Uterus (tissue), 4 donors: ENCODE results near the gene PLCL1. TPM values are rescaled to one million over a fixed set of nuclear protein-coding genes. Genes with fewer than 3 reads are reported as not detected.

Experiments
- DNase-seq, 2 donors: peaks; one replicate each; pipeline ENCODE4 v3.0.0-alpha.2; 2019 to 2020
- H3K27ac ChIP-seq, 2 donors: fragments of 200-600 bp; sonication (generic); 1 replicate in 1 of 2; 2 replicates in 1 of 2; pipeline ENCODE4 v1.5.1; 2016 to 2018
- H3K27me3 ChIP-seq, 2 donors: fragments of 200-600 bp; sonication (generic); one replicate each; pipeline ENCODE4 v1.5.1; 2018 to 2019; ENCODE audit warnings: control low read depth in 1 of 2
- H3K36me3 ChIP-seq, 2 donors: fragments of 200-600 bp; sonication (generic); one replicate each; pipeline ENCODE4 v1.5.1; 2019; ENCODE audit warnings: control low read depth in 1 of 2
- H3K4me1 ChIP-seq, 2 donors: fragments of 200-600 bp; sonication (generic); one replicate each; pipeline ENCODE4 v1.5.1; 2018 to 2019; ENCODE audit warnings: control low read depth in 1 of 2
- H3K4me3 ChIP-seq, 2 donors: fragments of 200-600 bp; sonication (generic); 1 replicate in 1 of 2; 2 replicates in 1 of 2; pipeline ENCODE4 v1.5.1; 2018 to 2019; ENCODE audit warnings: mild to moderate bottlenecking in 1 of 2
- H3K9me3 ChIP-seq, 2 donors: fragments of 200-600 bp; sonication (generic); one replicate each; pipeline ENCODE4 v1.5.1; 2019; ENCODE audit warnings: control low read depth in 1 of 2
- CTCF ChIP-seq, 4 experiments: fragments of 200-600 bp in 2 of 4; fragments of 450-650 bp in 2 of 4; sonication (generic) in 2 of 4; IDR thresholded peaks; one replicate each; pipeline ENCODE4 v1.5.1; 2016 to 2019; ENCODE audit warnings: antibody characterized with exemption in 4 of 4, mild to moderate bottlenecking in 2 of 4, moderate library complexity in 1 of 4
- POLR2A ChIP-seq, 2 donors: fragments of 450-650 bp; IDR thresholded peaks; one replicate each; pipeline ENCODE4 v1.6.1; 2016; ENCODE audit warnings: antibody characterized with exemption in 2 of 2, mild to moderate bottlenecking in 1 of 2, moderate library complexity in 1 of 2
- intact Hi-C: fragments of 100-400 bp; cut with DNase I; formaldehyde crosslinking; loops from one replicate; pipeline ENCODE4 v1.15.1; 2023; ENCODE audit warnings: low total_unique reads
- total RNA-seq, 4 donors: library from RNA; depleted of rRNA in 3 of 4; stranded (reverse); fragments of >200 nt in 3 of 4; gene quantifications; one replicate each; pipeline versions ENCODE4 v1.1.0 to v1.2.4, GENCODE V29; 2014 to 2023
- donor health status: DM: yes; HTN: yes; CAD: no.

PLCL1 gene
- total RNA-seq, 4 donors from 2014 or later = 7.3 to 32.5 (median 15.0) TPM

GRCh38 chr2:198056836-198057235 is 252.4 kb downstream of the PLCL1 start:
- no peaks in the 10 kb centered on the region for H3K4me1 ChIP-seq
- no peaks in the 10 kb centered on the region for H3K27me3 ChIP-seq
- intact Hi-C loops = no loop called here
- H3K27ac ChIP-seq = no peak overlapping the region
- H3K36me3 ChIP-seq = no peaks in the 10 kb centered on the region
- no peak for DNase-seq
- no peaks in the 10 kb centered on the region for H3K9me3 ChIP-seq
- TF ChIP-seq CTCF (IDR thresholded peaks at IDR 0.05) (no peak), POLR2A (IDR thresholded peaks at IDR 0.05) (no peak)
- no peak overlapping the region for H3K4me3 ChIP-seq

- no peak for DNase-seq
- TF ChIP-seq POLR2A (IDR thresholded peaks at IDR 0.05) = no peak
- TF ChIP-seq CTCF (IDR thresholded peaks at IDR 0.05) = no peak
- no peak overlapping the region for H3K27ac ChIP-seq
- H3K4me3 ChIP-seq = no peak overlapping the region
- intact Hi-C loops = no loop called here
- no peaks in the 10 kb centered on the region for H3K9me3 ChIP-seq
- no peaks in the 10 kb centered on the region for H3K4me1 ChIP-seq
- no peaks in the 10 kb centered on the region for H3K27me3 ChIP-seq
- H3K36me3 ChIP-seq = no peaks in the 10 kb centered on the region
Measured at GRCh38 chr2:198059800-198060199, 255.4 kb downstream of the PLCL1 start.

GRCh38 chr2:198060277-198060676 is 255.9 kb downstream of the PLCL1 start:
- H3K4me3 ChIP-seq = no peak overlapping the region
- H3K27ac ChIP-seq = no peak overlapping the region
- intact Hi-C loops = no loop called here
- H3K27me3 ChIP-seq = no peaks in the 10 kb centered on the region
- DNase-seq = no peak
- H3K9me3 ChIP-seq = no peaks in the 10 kb centered on the region
- H3K36me3 ChIP-seq = no peaks in the 10 kb centered on the region
- TF ChIP-seq POLR2A (IDR thresholded peaks at IDR 0.05) = no peak
- no peak for TF ChIP-seq CTCF (IDR thresholded peaks at IDR 0.05)
- no peaks in the 10 kb centered on the region for H3K4me1 ChIP-seq

- TF ChIP-seq CTCF (IDR thresholded peaks at IDR 0.05) (no peak), POLR2A (IDR thresholded peaks at IDR 0.05) (no peak)
- H3K27me3 ChIP-seq = no peaks in the 10 kb centered on the region
- no peaks in the 10 kb centered on the region for H3K36me3 ChIP-seq
- H3K27ac ChIP-seq = no peak overlapping the region
- no peak overlapping the region for H3K4me3 ChIP-seq
- DNase-seq = no peak
- intact Hi-C loops = no loop called here
- no peaks in the 10 kb centered on the region for H3K9me3 ChIP-seq
- no peaks in the 10 kb centered on the region for H3K4me1 ChIP-seq
Measured at GRCh38 chr2:198062826-198063225, 258.4 kb downstream of the PLCL1 start.

- intact Hi-C loops = no loop called here
- no peak for TF ChIP-seq CTCF (IDR thresholded peaks at IDR 0.05)
- TF ChIP-seq POLR2A (IDR thresholded peaks at IDR 0.05) = no peak
Measured at GRCh38 chr2:198063242-198063641, 258.8 kb downstream of the PLCL1 start.

More at GRCh38 chr2:198063242-198063641, 258.8 kb downstream of the PLCL1 start:
- Histone ChIP-seq H3K4me3 (no peak overlapping the region), H3K36me3 (no peaks in the 10 kb centered on the region), H3K4me1 (no peaks in the 10 kb centered on the region), H3K9me3 (no peaks in the 10 kb centered on the region), H3K27me3 (no peaks in the 10 kb centered on the region), H3K27ac (no peak overlapping the region)
- no peak for DNase-seq
